SIG-M5 treated with dmso at 0.1 percent for 504 hours (cell line): ENCODE data around the gene TNRC6C.
"Not testable (repeated sequence)": the region's sequence is repeated elsewhere in the genome, so short reads cannot be mapped to it uniquely, and the experiment has no call there.

ENCODE experiments used
- DNase-seq: peaks from one replicate; lab custom pipeline; 2025; ENCODE audit not compliant: unreplicated experiment; lab: John Stamatoyannopoulos, UW

TNRC6C gene

GRCh38 chr17:77962348-77962747 lies 3.8 kb downstream of the TNRC6C start:
- DNase-seq: no peak

GRCh38 chr17:77963441-77963840 lies 4.9 kb downstream of the TNRC6C start:
- DNase-seq: no peak

DNA sequence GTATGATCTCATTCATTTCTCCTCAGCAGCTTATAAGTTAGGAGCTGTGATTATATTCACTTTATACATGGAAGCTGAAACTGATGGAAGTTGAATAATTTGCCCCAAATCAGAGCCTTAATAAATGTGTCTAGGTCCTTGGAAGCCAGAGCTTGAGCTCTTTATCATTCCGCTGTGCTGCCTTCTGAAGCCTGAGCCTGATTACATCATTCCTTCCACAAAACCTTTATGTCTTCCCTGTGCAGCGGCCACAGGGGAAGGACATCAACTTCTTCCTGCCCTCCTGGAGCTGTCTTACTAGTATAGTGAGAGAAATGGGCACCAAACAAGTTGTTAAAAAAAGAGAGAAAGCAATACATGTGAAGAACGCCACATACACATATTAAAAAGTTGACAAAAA lies 6.8 kb downstream of the TNRC6C start:
- DNase-seq: no peak

DNA sequence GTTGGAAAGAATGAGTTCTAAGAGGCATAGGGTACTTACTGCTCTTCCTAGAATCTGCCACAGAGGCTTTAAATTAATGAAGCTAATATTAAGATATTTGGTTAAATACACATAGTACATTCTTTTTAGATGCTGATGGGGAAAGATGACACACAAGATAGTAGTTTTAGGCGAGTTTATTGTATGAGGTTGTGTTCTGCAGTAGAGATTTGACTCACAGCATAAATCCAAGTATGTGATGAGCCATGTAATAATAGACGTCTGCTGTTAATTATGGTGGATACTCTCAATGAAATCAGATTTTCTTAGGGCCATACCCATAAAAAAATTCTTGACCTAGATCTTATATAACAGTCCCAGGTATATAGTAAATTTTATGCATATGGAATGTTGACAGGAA lies 8.0 kb downstream of the TNRC6C start:
- no peak for DNase-seq

- DNase-seq: no peak
Observed at GRCh38 chr17:77968788-77969187, 10.3 kb downstream of the TNRC6C start.

DNA sequence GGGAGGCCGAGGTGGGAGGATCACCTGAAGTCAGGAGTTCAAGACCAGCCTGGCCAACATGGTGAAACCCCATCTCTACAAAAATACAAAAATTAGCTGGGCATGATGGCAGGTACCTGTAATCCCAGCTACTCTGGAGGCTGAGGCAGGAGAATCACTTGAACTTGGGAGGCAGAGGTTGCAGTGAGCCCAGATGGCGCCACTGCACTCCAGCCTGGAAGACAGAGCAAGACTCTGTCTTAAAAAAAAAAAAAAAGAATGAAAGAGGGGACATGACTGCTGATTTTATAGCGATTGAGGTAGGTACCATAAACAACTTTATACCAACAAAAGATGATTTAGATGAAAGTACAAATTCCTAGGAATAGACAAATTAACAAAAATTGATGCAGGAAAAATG lies 13.8 kb downstream of the TNRC6C start:
- DNase-seq: not testable (repeated sequence)

DNA sequence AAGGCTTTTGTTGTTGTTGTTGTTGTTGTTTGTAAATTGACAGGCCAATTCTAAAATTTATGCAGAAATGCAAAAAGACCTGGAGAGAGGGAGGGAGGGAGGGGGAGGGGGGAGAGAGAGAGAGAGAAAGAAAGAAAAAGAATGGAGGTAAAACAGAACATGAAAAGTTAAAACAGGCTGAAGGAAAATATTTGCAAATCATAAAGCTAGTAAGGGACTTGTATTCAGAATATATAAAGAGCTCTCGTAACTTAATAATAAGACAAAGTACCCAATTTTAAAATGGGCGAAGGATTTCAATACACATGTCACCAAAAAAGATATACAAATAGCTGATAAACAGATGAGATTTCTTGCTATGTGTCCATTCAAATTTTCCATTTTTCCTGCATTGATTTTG lies 15.4 kb downstream of the TNRC6C start:
- DNase-seq: no peak

- no peak for DNase-seq
Observed at GRCh38 chr17:77974396-77974795, 15.9 kb downstream of the TNRC6C start.

DNA sequence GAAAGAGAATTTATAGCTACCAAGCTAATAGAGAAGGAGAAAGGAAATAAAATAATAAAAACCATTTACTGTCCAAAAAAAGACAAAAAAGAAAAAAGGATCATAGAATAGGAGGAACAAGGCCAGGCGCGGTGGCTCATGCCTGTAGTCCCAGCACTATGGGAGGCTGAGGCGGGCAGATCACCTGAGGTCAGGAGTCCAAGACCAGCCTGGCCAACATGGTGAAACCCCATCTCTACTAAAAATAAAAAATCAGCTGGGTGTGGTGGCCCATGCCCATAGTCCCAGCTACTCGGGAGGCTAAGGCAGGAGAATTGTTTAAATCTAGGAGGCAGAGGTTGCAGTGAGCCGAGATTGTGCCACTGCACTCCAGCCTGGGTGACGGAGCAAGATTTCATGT lies 23.9 kb downstream of the TNRC6C start:
- not testable (repeated sequence) for DNase-seq

DNA sequence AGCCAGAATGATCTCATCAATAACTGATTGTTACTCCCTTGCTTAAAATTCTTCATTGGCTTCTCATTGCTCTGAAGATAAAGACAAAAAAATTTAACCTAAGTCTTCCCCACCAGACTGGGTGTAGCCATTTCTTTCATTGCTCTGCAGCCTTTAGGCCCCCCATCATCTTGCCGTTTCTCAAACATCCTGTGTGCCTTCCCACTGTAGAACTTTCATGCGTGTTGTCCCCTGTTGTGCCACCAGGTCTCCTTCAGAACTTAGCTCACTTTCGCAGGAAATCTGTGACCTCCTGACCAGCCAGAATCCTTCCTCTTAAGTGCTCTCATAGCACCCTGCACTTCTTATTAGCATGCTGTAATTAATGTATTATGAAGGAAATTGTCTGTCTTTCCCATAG lies 31.8 kb downstream of the TNRC6C start:
- no peak for DNase-seq

- DNase-seq: not testable (repeated sequence)
Observed at GRCh38 chr17:77993735-77994134, 35.2 kb downstream of the TNRC6C start.

DNA sequence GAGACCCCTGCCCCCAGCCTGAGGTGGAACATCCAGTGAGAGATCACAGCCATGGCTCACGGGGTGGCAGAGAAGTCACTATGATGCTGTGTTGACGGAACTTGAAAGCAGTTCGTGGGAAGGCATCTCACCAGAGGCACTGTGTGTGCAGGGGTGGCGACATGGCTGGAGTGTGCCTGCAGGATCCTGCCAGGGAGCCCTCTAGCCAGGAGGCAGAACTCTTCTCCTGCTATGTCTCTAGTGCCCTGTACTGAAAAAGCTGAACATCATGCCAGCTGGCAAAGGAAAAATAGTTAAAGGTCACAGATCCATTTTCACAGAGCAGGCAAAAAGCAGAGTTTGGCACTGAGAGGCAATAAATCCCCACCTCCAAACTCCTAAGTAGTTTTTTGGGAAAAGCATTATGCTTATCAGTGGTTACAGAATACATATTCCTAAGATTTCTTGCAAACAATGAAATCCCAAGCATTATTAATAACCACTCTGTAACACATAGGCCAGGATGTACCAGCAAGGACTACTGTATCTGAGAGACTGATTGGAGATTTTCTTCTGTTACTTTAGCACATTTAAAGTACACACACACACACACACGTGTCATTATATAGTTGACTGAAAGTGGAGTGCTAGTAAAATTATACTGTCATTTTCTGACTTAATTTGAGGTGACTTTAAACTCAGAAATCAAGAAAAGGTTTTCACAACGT lies 36.8 kb downstream of the TNRC6C start:
- no peak for DNase-seq

DNA sequence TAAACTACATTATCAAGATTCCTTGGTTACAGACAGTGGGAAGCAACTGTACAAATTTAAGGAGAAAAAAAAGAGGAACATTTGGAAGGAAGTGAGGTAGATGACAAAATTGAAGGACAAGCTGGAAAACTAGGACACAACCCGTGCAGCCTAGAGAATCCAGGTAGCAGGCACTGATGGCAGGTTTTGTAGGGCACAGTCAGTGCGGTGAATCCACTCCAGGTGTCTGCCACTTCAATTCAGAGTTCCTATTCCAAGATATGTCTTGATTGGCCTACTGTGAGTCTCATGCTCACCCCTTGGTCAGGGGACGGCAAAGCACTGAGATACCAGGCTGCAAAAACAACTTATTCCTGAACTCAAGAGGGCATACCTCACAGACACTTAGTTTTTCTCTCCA lies 37.8 kb downstream of the TNRC6C start:
- no peak for DNase-seq

GRCh38 chr17:77999413-78000173 lies 41.1 kb downstream of the TNRC6C start:
- DNase-seq: peak; percentile 69

DNA sequence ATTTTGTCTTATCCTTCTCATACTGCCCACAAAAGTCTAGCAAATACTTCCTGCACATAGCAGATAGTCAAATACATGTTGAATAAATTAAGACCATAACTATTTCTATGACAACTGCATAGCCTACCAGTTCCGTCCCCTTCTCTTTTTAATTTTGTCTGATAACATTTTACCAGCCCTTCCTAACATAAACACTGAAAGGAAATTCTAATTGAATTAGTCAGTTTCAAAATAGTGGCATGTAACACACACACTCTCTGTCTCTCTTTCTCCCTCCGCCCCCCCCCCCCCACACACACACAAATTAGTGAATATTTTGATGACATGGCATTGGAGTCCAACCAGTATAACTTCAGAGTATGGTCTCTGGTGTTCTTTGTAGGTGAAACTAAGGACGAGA lies 41.8 kb downstream of the TNRC6C start:
- DNase-seq: no peak

- DNase-seq: no peak
Observed at GRCh38 chr17:78001182-78001581, 42.7 kb downstream of the TNRC6C start.

- no peak for DNase-seq
Observed at GRCh38 chr17:78001612-78002011, 43.1 kb downstream of the TNRC6C start.

DNA sequence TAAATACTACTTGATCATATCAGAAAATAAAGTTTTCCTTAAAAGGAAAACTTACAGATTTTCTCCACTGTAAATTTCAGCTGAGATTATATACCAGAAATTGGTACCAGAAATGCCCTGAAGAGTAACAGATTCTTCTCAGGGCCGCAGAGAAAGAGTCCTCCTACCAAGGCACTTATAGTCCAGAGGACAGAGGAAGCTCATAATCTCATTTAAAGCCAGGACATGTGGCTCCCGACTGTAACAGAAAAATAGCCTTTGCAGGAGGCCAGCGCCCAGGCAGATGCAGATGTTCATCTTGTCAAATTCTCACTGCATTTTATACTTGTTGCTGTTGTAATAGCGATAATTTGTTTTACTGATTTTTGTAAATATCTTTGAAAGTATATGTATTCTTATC lies 43.7 kb downstream of the TNRC6C start:
- DNase-seq: no peak

- DNase-seq: no peak
Observed at GRCh38 chr17:78005452-78006171, 47.1 kb downstream of the TNRC6C start.

GRCh38 chr17:78006338-78006737 lies 47.8 kb downstream of the TNRC6C start:
- DNase-seq: no peak

DNA sequence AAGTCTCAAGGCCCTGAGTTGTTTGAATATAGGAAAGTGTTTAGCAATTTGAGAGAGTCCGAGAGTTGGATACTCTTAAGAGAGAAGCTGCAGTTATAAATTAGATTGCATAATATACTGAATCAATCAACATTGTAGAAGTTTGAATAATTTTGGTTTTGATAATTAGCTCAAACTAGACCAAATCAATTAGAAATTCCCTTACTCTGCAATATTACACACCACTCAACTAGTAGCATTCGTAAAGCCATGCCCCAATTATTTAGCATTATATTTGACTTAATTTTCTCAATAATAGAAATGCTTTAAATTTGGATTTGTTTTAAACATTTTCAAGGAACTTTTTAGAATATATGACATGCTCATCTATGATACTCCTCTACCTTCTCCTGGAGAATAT lies 49.1 kb downstream of the TNRC6C start:
- no peak for DNase-seq

- DNase-seq: peak; percentile 20
Observed at GRCh38 chr17:78010759-78011158, 52.3 kb downstream of the TNRC6C start.
